NCI-H1417 (cell line): ENCODE data around the gene FBXW12.
A peak's percentile ranks its signal among the peaks of the same experiment; 100 is the strongest.

Experiments
- DNase-seq, 3 experiments: peaks; one replicate each; lab custom pipeline; 2025; lab: John Stamatoyannopoulos, UW

The FBXW12 gene

GRCh38 chr3:48422272-48422671 lies 50.3 kb downstream of the FBXW12 start:
- DNase-seq: no peak

GRCh38 chr3:48422681-48423080 lies 50.7 kb downstream of the FBXW12 start:
- DNase-seq: no peak

- no peak for DNase-seq
Observed at GRCh38 chr3:48423241-48423882, 51.3 kb downstream of the FBXW12 start.

GRCh38 chr3:48423883-48424695 lies 52.1 kb downstream of the FBXW12 start:
- no peak for DNase-seq

GRCh38 chr3:48425281-48425812 lies 53.3 kb downstream of the FBXW12 start:
- no peak for DNase-seq

- DNase-seq: no peak
Observed at GRCh38 chr3:48426401-48426909, 54.4 kb downstream of the FBXW12 start.

- peak in 1 of 3 experiments; percentile 0 for DNase-seq
Observed at GRCh38 chr3:48426944-48427629, 55.1 kb downstream of the FBXW12 start.

GRCh38 chr3:48427630-48427962 lies 55.6 kb downstream of the FBXW12 start:
- no peak for DNase-seq

GRCh38 chr3:48428088-48428571 lies 56.1 kb downstream of the FBXW12 start:
- DNase-seq: no peak

GRCh38 chr3:48428572-48429316 lies 56.7 kb downstream of the FBXW12 start:
- peak; percentile 15 to 69 (median 62) for DNase-seq

- peak; percentile 62 to 88 (median 86) for DNase-seq
Observed at GRCh38 chr3:48429317-48429959, 57.4 kb downstream of the FBXW12 start.

- DNase-seq: peak; percentile 50 to 89 (median 84)
Observed at GRCh38 chr3:48429960-48430707, 58.1 kb downstream of the FBXW12 start, which contains the start of gene PLXNB1. Gene PLXNB1, minus strand, starts transcription at chr3:48430086. Its CDS starts 5,475 bp downstream, at chr3:48424611.

GRCh38 chr3:48430708-48431101 lies 58.7 kb downstream of the FBXW12 start:
- no peak for DNase-seq

GRCh38 chr3:48431224-48432029 lies 59.4 kb downstream of the FBXW12 start:
- no peak for DNase-seq

- no peak for DNase-seq
Observed at GRCh38 chr3:48432411-48433371, 60.7 kb downstream of the FBXW12 start.

GRCh38 chr3:48433472-48434118 lies 61.6 kb downstream of the FBXW12 start:
- no peak for DNase-seq

GRCh38 chr3:48434591-48435222 lies 62.7 kb downstream of the FBXW12 start:
- no peak for DNase-seq
